K562 (cell line): ENCODE data around the gene SH3PXD2B.

Experiments used
- HDAC8 ChIP-seq: fragments of 450-650 bp; IDR thresholded peaks from 2 replicates; pipeline ENCODE4 v1.6.1; 2016; ENCODE audit warnings: mild to moderate bottlenecking, missing genetic modification characterization, moderate library complexity, missing compliant biosample characterization
- POLR2AphosphoS5 ChIP-seq: IDR thresholded peaks from 2 replicates; pipeline ENCODE4 v1.6.1; 2011; ENCODE audit warnings: mild to moderate bottlenecking, low read depth, low read length, moderate library complexity; ENCODE audit not compliant: control insufficient read depth, insufficient read depth
- POLR2G ChIP-seq: fragments of 200-400 bp; formaldehyde crosslinking; IDR thresholded peaks from 2 replicates; pipeline ENCODE4 v1.6.1; 2017; ENCODE audit warnings: low read depth, mild to moderate bottlenecking, antibody characterized with exemption, low read length, moderate library complexity
- PRPF4 ChIP-seq: fragments of 200-400 bp; formaldehyde crosslinking; IDR thresholded peaks from one replicate; pipeline ENCODE4 v1.6.1; 2017; ENCODE audit warnings: low read length, low read depth, mild to moderate bottlenecking; ENCODE audit not compliant: insufficient read depth, poor library complexity, severe bottlenecking
- RBBP5 ChIP-seq: fragments of 200-600 bp; sonication (generic); IDR thresholded peaks from 2 replicates; pipeline ENCODE4 v1.6.1; 2012; ENCODE audit warnings: borderline replicate concordance, mild to moderate bottlenecking, low read length, control low read depth, inconsistent platforms; ENCODE audit not compliant: insufficient read depth, poor library complexity, severe bottlenecking
- SP1 ChIP-seq: sonication (generic); formaldehyde crosslinking; IDR thresholded peaks from 2 replicates; pipeline ENCODE4 v1.8.1; 2022; ENCODE audit warnings: mild to moderate bottlenecking, missing genetic modification reagents
- SPI1 ChIP-seq: IDR thresholded peaks from 2 replicates; pipeline ENCODE4 v1.6.1; 2011; ENCODE audit warnings: low read depth, low read length, control low read depth, borderline replicate concordance
- ZNF316 ChIP-seq: fragments of 450-650 bp; IDR thresholded peaks from 2 replicates; pipeline ENCODE4 v1.6.1; 2016
- ZNF436 ChIP-seq: fragments of 250-450, 450-650 bp; sonication (Bioruptor Pico); formaldehyde crosslinking; IDR thresholded peaks from 2 replicates; pipeline ENCODE4 v1.7.0; 2020; ENCODE audit warnings: mild to moderate bottlenecking
- TF ChIP-seq, protein P1 (sequence below): sonication (generic); formaldehyde crosslinking; IDR thresholded peaks from 2 replicates; pipeline ENCODE4 v1.8.0; 2023; ENCODE audit warnings: mild to moderate bottlenecking, missing genetic modification reagents
- TF ChIP-seq, protein P2 (sequence below), 2 experiments: fragments of 450-650 bp; formaldehyde crosslinking in 1 of 2; IDR thresholded peaks; 2 replicates each; pipeline versions ENCODE4 v1.4.0 to v1.6.1; 2014 to 2020; ENCODE audit warnings: mild to moderate bottlenecking in 2 of 2, borderline replicate concordance in 1 of 2, low read depth in 1 of 2

- TF ChIP-seq POLR2G = no peak
- TF ChIP-seq, protein P1, sequence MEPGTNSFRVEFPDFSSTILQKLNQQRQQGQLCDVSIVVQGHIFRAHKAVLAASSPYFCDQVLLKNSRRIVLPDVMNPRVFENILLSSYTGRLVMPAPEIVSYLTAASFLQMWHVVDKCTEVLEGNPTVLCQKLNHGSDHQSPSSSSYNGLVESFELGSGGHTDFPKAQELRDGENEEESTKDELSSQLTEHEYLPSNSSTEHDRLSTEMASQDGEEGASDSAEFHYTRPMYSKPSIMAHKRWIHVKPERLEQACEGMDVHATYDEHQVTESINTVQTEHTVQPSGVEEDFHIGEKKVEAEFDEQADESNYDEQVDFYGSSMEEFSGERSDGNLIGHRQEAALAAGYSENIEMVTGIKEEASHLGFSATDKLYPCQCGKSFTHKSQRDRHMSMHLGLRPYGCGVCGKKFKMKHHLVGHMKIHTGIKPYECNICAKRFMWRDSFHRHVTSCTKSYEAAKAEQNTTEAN (CRISPR knock-in tag) = no peak
- TF ChIP-seq SP1 (CRISPR knock-in tag) = no peak
- no peak for TF ChIP-seq POLR2AphosphoS5
- TF ChIP-seq RBBP5 = no peak
- no peak for TF ChIP-seq ZNF316
- no peak for TF ChIP-seq HDAC8
- TF ChIP-seq, protein P2, sequence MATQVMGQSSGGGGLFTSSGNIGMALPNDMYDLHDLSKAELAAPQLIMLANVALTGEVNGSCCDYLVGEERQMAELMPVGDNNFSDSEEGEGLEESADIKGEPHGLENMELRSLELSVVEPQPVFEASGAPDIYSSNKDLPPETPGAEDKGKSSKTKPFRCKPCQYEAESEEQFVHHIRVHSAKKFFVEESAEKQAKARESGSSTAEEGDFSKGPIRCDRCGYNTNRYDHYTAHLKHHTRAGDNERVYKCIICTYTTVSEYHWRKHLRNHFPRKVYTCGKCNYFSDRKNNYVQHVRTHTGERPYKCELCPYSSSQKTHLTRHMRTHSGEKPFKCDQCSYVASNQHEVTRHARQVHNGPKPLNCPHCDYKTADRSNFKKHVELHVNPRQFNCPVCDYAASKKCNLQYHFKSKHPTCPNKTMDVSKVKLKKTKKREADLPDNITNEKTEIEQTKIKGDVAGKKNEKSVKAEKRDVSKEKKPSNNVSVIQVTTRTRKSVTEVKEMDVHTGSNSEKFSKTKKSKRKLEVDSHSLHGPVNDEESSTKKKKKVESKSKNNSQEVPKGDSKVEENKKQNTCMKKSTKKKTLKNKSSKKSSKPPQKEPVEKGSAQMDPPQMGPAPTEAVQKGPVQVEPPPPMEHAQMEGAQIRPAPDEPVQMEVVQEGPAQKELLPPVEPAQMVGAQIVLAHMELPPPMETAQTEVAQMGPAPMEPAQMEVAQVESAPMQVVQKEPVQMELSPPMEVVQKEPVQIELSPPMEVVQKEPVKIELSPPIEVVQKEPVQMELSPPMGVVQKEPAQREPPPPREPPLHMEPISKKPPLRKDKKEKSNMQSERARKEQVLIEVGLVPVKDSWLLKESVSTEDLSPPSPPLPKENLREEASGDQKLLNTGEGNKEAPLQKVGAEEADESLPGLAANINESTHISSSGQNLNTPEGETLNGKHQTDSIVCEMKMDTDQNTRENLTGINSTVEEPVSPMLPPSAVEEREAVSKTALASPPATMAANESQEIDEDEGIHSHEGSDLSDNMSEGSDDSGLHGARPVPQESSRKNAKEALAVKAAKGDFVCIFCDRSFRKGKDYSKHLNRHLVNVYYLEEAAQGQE (IDR thresholded peaks at IDR 0.05; ENCODE audit: borderline replicate concordance) = no peak
- TF ChIP-seq, protein P2 (CRISPR knock-in tag; IDR thresholded peaks at IDR 0.05; ENCODE audit: low read depth) = no peak
- no peak for TF ChIP-seq SPI1
- TF ChIP-seq ZNF436 (CRISPR knock-in tag) = no peak
- TF ChIP-seq PRPF4 = no peak
Measured at GRCh38 chr5:172498431-172499129, 44.3 kb upstream of the SH3PXD2B start.
